HG03159 (cell line): ENCODE data around the gene HP1BP3.
"Not testable (repeated sequence)": the region's sequence is repeated elsewhere in the genome, so short reads cannot be mapped to it uniquely, and the experiment has no call there.

Experiments
- ATAC-seq: cut with Tn5 transposase; IDR thresholded peaks from one replicate; pipeline ENCODE4 v1.9.1; 2021; ENCODE audit warnings: mild to moderate bottlenecking, moderate library complexity; ENCODE audit not compliant: unreplicated experiment

Gene HP1BP3

GRCh38 chr1:20728371-20729154, 58.5 kb downstream of the HP1BP3 start:
- ATAC-seq = no peak

GRCh38 chr1:20727746-20728316, 59.3 kb downstream of the HP1BP3 start:
- no peak for ATAC-seq

- ATAC-seq = no peak
Measured at GRCh38 chr1:20726932-20727745, 60.0 kb downstream of the HP1BP3 start.

GRCh38 chr1:20726118-20726911, 60.8 kb downstream of the HP1BP3 start:
- no peak for ATAC-seq

- ATAC-seq = no peak
Measured at GRCh38 chr1:20725189-20726117, 61.7 kb downstream of the HP1BP3 start.

- no peak for ATAC-seq
Measured at GRCh38 chr1:20724364-20725188, 62.5 kb downstream of the HP1BP3 start.

GRCh38 chr1:20723537-20724363, 63.4 kb downstream of the HP1BP3 start:
- no peak for ATAC-seq

- ATAC-seq = no peak
Measured at GRCh38 chr1:20723159-20723536, 64.0 kb downstream of the HP1BP3 start.

- no peak for ATAC-seq
Measured at GRCh38 chr1:20721117-20722061, 65.7 kb downstream of the HP1BP3 start.

- no peak for ATAC-seq
Measured at GRCh38 chr1:20720631-20721091, 66.4 kb downstream of the HP1BP3 start.

GRCh38 chr1:20719871-20720620, 67.1 kb downstream of the HP1BP3 start:
- ATAC-seq = no peak

- ATAC-seq = no peak
Measured at GRCh38 chr1:20719261-20719660, 67.8 kb downstream of the HP1BP3 start.

- not testable (repeated sequence) for ATAC-seq
Measured at GRCh38 chr1:20718343-20718882, 68.7 kb downstream of the HP1BP3 start.

- ATAC-seq = no peak
Measured at GRCh38 chr1:20717452-20718342, 69.4 kb downstream of the HP1BP3 start, which contains the start of gene KIF17. KIF17 (minus strand) TSS chr1:20718007; CDS start chr1:20717706, 301 bp downstream.

GRCh38 chr1:20716232-20716631, 70.9 kb downstream of the HP1BP3 start:
- ATAC-seq = no peak
